GM12878 (cell line): ENCODE results near the gene PTGR1.

Experiments used
- BHLHE40 ChIP-seq, 2 experiments: fragments of 450-650 bp in 1 of 2; IDR thresholded peaks; 2 replicates each; pipeline ENCODE4 v1.6.1; 2011 to 2017; ENCODE audit warnings: low read depth in 2 of 2, borderline replicate concordance in 1 of 2, improper control_type of control experiment in 1 of 2, low read length in 1 of 2, mild to moderate bottlenecking in 1 of 2
- CBX3 ChIP-seq: fragments of 200-600 bp; sonication (generic); IDR thresholded peaks from 2 replicates; pipeline ENCODE4 v1.6.1; 2016; ENCODE audit warnings: low read depth, borderline replicate concordance
- DPF2 ChIP-seq: fragments of 450-650 bp; IDR thresholded peaks from 2 replicates; pipeline ENCODE4 v1.6.1; 2017; ENCODE audit warnings: mild to moderate bottlenecking
- EED ChIP-seq: sonication (generic); IDR thresholded peaks from 2 replicates; pipeline ENCODE4 v1.6.1; 2016; ENCODE audit warnings: antibody characterized with exemption, low read depth
- JUNB ChIP-seq: IDR thresholded peaks from 2 replicates; pipeline ENCODE4 v1.6.1; 2016; ENCODE audit warnings: antibody characterized with exemption, mild to moderate bottlenecking
- POLR2A ChIP-seq: IDR thresholded peaks from 2 replicates; pipeline ENCODE4 v1.6.1; 2011; ENCODE audit warnings: low read depth, mild to moderate bottlenecking, low read length
- POLR2AphosphoS5 ChIP-seq: IDR thresholded peaks from 2 replicates; pipeline ENCODE4 v1.6.1; 2011; ENCODE audit warnings: mild to moderate bottlenecking, low read length, inconsistent platforms
- SIN3A ChIP-seq: IDR thresholded peaks from 2 replicates; pipeline ENCODE4 v1.6.1; 2012; ENCODE audit warnings: low read depth, low read length, improper control_type of control experiment
- SKIL ChIP-seq: fragments of 450-650 bp; IDR thresholded peaks from 2 replicates; pipeline ENCODE4 v1.6.1; 2017; ENCODE audit warnings: mild to moderate bottlenecking, low read depth, inconsistent platforms; ENCODE audit not compliant: poor library complexity, severe bottlenecking
- SP1 ChIP-seq: IDR thresholded peaks from one replicate; pipeline ENCODE4 v1.6.1; 2011; ENCODE audit warnings: low read depth, low read length
- ZNF274 ChIP-seq: IDR thresholded peaks from one replicate; pipeline ENCODE4 v1.8.0; 2011; ENCODE audit not compliant: insufficient read length, insufficient read depth
- TF ChIP-seq, protein P1 (sequence below), 3 experiments: IDR thresholded peaks in 2 of 3; conservative IDR thresholded peaks in 1 of 3; 2 replicates each; pipeline ENCODE4 v1.5.1; 2011; ENCODE audit warnings: low read depth in 3 of 3, low read length in 3 of 3, mild to moderate bottlenecking in 3 of 3, control low read depth in 2 of 3, moderate library complexity in 2 of 3, inconsistent platforms in 1 of 3, mixed read lengths in 1 of 3; ENCODE audit not compliant: control insufficient read depth in 2 of 3, insufficient read depth in 1 of 3; ENCODE audit errors: extremely low read depth in 1 of 3
- TF ChIP-seq, protein P2 (sequence below): fragments of 450-650 bp; formaldehyde crosslinking; IDR thresholded peaks from 2 replicates; pipeline ENCODE4 v1.4.0; 2020; ENCODE audit warnings: mild to moderate bottlenecking, moderate library complexity
- TF ChIP-seq, protein P3 (sequence below): IDR thresholded peaks from 2 replicates; pipeline ENCODE4 v1.6.1; 2012; ENCODE audit warnings: low read depth, low read length, improper control_type of control experiment

GRCh38 chr9:111615928-111616327 is 16.5 kb upstream of the PTGR1 start:
- TF ChIP-seq DPF2 = no peak
- no peak for TF ChIP-seq JUNB
- TF ChIP-seq, protein P1, sequence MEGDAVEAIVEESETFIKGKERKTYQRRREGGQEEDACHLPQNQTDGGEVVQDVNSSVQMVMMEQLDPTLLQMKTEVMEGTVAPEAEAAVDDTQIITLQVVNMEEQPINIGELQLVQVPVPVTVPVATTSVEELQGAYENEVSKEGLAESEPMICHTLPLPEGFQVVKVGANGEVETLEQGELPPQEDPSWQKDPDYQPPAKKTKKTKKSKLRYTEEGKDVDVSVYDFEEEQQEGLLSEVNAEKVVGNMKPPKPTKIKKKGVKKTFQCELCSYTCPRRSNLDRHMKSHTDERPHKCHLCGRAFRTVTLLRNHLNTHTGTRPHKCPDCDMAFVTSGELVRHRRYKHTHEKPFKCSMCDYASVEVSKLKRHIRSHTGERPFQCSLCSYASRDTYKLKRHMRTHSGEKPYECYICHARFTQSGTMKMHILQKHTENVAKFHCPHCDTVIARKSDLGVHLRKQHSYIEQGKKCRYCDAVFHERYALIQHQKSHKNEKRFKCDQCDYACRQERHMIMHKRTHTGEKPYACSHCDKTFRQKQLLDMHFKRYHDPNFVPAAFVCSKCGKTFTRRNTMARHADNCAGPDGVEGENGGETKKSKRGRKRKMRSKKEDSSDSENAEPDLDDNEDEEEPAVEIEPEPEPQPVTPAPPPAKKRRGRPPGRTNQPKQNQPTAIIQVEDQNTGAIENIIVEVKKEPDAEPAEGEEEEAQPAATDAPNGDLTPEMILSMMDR (IDR thresholded peaks at IDR 0.05 in 2 of 3, conservative IDR thresholded peaks at IDR 0.05 in 1 of 3; ENCODE audit: control insufficient read depth in 2 of 3, extremely low read depth in 1 of 3, insufficient read depth in 1 of 3, low read depth in 3 of 3, low read length in 3 of 3) = no peak
- TF ChIP-seq, protein P2, sequence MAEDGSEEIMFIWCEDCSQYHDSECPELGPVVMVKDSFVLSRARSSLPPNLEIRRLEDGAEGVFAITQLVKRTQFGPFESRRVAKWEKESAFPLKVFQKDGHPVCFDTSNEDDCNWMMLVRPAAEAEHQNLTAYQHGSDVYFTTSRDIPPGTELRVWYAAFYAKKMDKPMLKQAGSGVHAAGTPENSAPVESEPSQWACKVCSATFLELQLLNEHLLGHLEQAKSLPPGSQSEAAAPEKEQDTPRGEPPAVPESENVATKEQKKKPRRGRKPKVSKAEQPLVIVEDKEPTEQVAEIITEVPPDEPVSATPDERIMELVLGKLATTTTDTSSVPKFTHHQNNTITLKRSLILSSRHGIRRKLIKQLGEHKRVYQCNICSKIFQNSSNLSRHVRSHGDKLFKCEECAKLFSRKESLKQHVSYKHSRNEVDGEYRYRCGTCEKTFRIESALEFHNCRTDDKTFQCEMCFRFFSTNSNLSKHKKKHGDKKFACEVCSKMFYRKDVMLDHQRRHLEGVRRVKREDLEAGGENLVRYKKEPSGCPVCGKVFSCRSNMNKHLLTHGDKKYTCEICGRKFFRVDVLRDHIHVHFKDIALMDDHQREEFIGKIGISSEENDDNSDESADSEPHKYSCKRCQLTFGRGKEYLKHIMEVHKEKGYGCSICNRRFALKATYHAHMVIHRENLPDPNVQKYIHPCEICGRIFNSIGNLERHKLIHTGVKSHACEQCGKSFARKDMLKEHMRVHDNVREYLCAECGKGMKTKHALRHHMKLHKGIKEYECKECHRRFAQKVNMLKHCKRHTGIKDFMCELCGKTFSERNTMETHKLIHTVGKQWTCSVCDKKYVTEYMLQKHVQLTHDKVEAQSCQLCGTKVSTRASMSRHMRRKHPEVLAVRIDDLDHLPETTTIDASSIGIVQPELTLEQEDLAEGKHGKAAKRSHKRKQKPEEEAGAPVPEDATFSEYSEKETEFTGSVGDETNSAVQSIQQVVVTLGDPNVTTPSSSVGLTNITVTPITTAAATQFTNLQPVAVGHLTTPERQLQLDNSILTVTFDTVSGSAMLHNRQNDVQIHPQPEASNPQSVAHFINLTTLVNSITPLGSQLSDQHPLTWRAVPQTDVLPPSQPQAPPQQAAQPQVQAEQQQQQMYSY = no peak
- no peak for TF ChIP-seq EED
- TF ChIP-seq POLR2AphosphoS5 = no peak
- TF ChIP-seq POLR2A = no peak
- no peak for TF ChIP-seq SIN3A
- TF ChIP-seq SKIL = no peak
- no peak for TF ChIP-seq ZNF274
- TF ChIP-seq CBX3 = no peak
- TF ChIP-seq, protein P3, sequence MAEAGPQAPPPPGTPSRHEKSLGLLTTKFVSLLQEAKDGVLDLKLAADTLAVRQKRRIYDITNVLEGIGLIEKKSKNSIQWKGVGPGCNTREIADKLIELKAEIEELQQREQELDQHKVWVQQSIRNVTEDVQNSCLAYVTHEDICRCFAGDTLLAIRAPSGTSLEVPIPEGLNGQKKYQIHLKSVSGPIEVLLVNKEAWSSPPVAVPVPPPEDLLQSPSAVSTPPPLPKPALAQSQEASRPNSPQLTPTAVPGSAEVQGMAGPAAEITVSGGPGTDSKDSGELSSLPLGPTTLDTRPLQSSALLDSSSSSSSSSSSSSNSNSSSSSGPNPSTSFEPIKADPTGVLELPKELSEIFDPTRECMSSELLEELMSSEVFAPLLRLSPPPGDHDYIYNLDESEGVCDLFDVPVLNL = no peak
- no peak for TF ChIP-seq BHLHE40 (IDR thresholded peaks at IDR 0.05; ENCODE audit: borderline replicate concordance in 1 of 2, low read depth in 2 of 2, low read length in 1 of 2)
- no peak for TF ChIP-seq SP1
